Measurements from ENCODE around the gene PDP2.

GRCh38 chr16:66898207-66898606, 17.9 kb downstream of the PDP2 start:
- TF ChIP-seq CTCF (IDR thresholded peaks at IDR 0.05; ENCODE audit: low read length) (no peak), EZH2phosphoT487 (IDR thresholded peaks at IDR 0.05; ENCODE audit: low read length) (no peak), EZH2 (optimal IDR thresholded peaks at IDR 0.05; ENCODE audit: low read depth, low read length) (no peak)

Data from MM.1S (cell line).